Skeletal muscle satellite cell (primary cell): ENCODE data around the gene KIR2DL4.
"Not testable (repeated sequence)": the region's sequence is repeated elsewhere in the genome, so short reads cannot be mapped to it uniquely, and the experiment has no call there.

Experiments
- H3K27me3 ChIP-seq: 2 replicates; pipeline ENCODE4 v1.7.0; 2013; ENCODE audit warnings: low read length; ENCODE audit not compliant: control insufficient read depth, insufficient read depth
- H3K36me3 ChIP-seq: 2 replicates; pipeline ENCODE4 v1.7.0; 2013; ENCODE audit warnings: mild to moderate bottlenecking, control low read depth, low read length; ENCODE audit not compliant: insufficient read depth
- H3K4me1 ChIP-seq: 2 replicates; pipeline ENCODE4 v1.7.0; 2013; ENCODE audit warnings: low read length; ENCODE audit not compliant: control insufficient read depth, insufficient read depth
- H3K4me2 ChIP-seq: 2 replicates; pipeline ENCODE4 v1.7.0; 2013; ENCODE audit warnings: mild to moderate bottlenecking, low read length
- H3K4me3 ChIP-seq: 2 replicates; pipeline ENCODE4 v1.7.0; 2013; ENCODE audit warnings: low read length
- H3K9ac ChIP-seq: 2 replicates; pipeline ENCODE4 v1.7.0; 2013; ENCODE audit warnings: mild to moderate bottlenecking, low read depth, low read length, moderate library complexity
- H3K9me3 ChIP-seq: replicated peaks from 2 replicates; pipeline ENCODE4 v1.7.0; 2013; ENCODE audit warnings: mild to moderate bottlenecking, control low read depth, low read length

Gene KIR2DL4

DNA sequence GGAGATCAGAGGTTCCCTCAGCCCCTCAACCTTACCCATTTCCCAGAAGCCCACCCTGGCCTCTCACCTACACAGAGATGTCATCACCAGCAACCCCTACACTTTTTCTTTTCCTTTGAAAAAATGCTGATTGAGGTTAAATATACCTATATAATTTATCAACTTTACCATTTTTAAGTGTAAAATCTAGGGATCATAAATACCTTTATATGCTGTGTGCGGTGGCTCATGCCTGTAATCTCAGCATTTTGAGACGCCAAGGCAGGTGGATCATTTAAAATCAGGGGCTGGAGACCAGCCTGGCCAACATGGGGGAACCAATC, 3.1 kb downstream of the KIR2DL4 start:
- H3K4me1 ChIP-seq: no peaks in the 10 kb centered on the region
- no peaks in the 10 kb centered on the region for H3K27me3 ChIP-seq
- H3K36me3 ChIP-seq: no peaks in the 10 kb centered on the region
- H3K4me2 ChIP-seq: no peak overlapping the region
- no peak overlapping the region for H3K4me3 ChIP-seq
- peaks cover 4% of the 10 kb centered on the region for H3K9me3 ChIP-seq
- H3K9ac ChIP-seq: no peak overlapping the region

- H3K9ac ChIP-seq, H3K4me2 ChIP-seq, H3K27me3 ChIP-seq, H3K9me3 ChIP-seq, H3K36me3 ChIP-seq, H3K4me3 ChIP-seq, H3K4me1 ChIP-seq: not testable (repeated sequence)
These were observed 11.2 kb downstream of the KIR2DL4 start for GRCh38 chr19:54814571-54814970.

- H3K4me3 ChIP-seq: not testable (repeated sequence)
These were observed 12.8 kb downstream of the KIR2DL4 start, which contains the start of gene KIR3DL1 for GRCh38 chr19:54816251-54816650. Gene KIR3DL1, plus strand, starts transcription at chr19:54816468.

GRCh38 chr19:54817670-54818536, 14.5 kb downstream of the KIR2DL4 start:
- Histone ChIP-seq H3K9me3 (no peaks in the 10 kb centered on the region), H3K4me1 (no peaks in the 10 kb centered on the region), H3K9ac (no peak overlapping the region), H3K4me3 (no peak overlapping the region), H3K4me2 (no peak overlapping the region), H3K27me3 (no peaks in the 10 kb centered on the region), H3K36me3 (no peaks in the 10 kb centered on the region)

More at GRCh38 chr19:54816251-54816650, 12.8 kb downstream of the KIR2DL4 start, which contains the start of gene KIR3DL1:
- H3K27me3 ChIP-seq, H3K4me2 ChIP-seq, H3K4me1 ChIP-seq, H3K36me3 ChIP-seq, H3K9ac ChIP-seq, H3K9me3 ChIP-seq: not testable (repeated sequence)

DNA sequence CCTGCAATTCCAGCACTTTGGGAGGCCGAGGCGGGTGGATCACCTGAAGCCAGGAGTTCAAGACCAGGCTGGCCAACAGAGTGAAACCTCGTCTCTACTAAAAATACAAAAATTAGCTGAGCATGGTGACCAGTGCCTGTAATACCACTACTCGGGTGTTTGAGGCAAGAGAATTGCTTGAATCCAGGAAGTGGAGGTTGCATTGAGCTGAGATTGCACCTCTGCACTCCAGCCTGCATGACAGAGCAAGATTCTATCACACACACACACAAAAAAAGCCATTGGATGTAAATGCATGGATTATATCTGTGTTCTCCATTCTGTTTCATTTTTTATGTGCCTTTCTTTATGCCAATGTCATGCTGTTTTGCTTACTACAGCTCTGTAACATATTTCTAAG, 21.0 kb downstream of the KIR2DL4 start:
- H3K4me2 ChIP-seq, H3K4me1 ChIP-seq, H3K36me3 ChIP-seq, H3K9ac ChIP-seq, H3K4me3 ChIP-seq, H3K9me3 ChIP-seq, H3K27me3 ChIP-seq: not testable (repeated sequence)

GRCh38 chr19:54825326-54825725, 21.9 kb downstream of the KIR2DL4 start:
- not testable (repeated sequence) for H3K4me3 ChIP-seq, H3K36me3 ChIP-seq, H3K9me3 ChIP-seq, H3K4me1 ChIP-seq, H3K27me3 ChIP-seq, H3K4me2 ChIP-seq, H3K9ac ChIP-seq

- H3K4me2 ChIP-seq, H3K4me3 ChIP-seq, H3K27me3 ChIP-seq, H3K9ac ChIP-seq, H3K9me3 ChIP-seq, H3K4me1 ChIP-seq, H3K36me3 ChIP-seq: not testable (repeated sequence)
These were observed 24.7 kb downstream of the KIR2DL4 start for GRCh38 chr19:54828064-54828463.

DNA sequence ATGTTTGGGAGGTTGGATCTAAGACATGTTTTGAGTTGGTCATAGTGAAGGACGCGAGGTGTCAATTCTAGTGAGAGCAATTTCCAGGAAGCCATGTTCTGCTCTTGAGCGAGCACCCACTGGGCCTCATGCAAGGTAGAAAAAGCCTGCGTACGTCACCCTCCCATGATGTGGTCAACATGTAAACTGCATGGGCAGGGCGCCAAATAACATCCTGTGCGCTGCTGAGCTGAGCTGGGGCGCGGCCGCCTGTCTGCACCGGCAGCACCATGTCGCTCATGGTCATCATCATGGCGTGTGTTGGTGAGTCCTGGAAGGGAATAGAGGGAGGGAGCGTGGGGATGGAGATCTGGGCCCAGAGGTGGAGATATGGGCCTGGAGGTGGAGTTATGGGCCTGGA, 29.1 kb downstream of the KIR2DL4 start, which contains the start of gene KIR2DS4:
KIR2DS4 (plus strand) TSS at position 181 of the 400 bp plus-strand sequence.
- H3K27me3 ChIP-seq, H3K9me3 ChIP-seq, H3K4me3 ChIP-seq, H3K4me2 ChIP-seq, H3K36me3 ChIP-seq, H3K9ac ChIP-seq, H3K4me1 ChIP-seq: not testable (repeated sequence)

DNA sequence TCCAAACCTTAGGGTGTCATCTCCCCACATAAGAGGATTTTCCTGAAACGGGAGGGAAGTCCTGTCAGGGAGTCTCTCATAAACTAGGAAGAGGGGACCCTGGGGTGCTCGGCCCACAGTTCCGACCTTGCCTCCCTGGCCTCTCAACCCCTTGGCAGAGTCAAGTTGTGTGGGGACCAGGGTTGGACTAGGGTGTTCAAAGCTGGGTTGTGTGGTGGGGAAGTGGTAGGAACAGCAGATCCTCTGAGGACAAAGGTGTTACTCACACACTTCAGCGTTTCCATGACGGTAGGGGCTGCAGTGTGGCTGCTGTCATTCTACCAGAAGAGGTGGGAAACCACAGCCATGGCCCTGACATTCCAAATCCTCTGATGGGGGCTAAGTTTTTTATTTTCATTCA, 31.7 kb downstream of the KIR2DL4 start:
- not testable (repeated sequence) for H3K4me2 ChIP-seq, H3K9ac ChIP-seq, H3K36me3 ChIP-seq, H3K4me1 ChIP-seq, H3K9me3 ChIP-seq, H3K4me3 ChIP-seq, H3K27me3 ChIP-seq

DNA sequence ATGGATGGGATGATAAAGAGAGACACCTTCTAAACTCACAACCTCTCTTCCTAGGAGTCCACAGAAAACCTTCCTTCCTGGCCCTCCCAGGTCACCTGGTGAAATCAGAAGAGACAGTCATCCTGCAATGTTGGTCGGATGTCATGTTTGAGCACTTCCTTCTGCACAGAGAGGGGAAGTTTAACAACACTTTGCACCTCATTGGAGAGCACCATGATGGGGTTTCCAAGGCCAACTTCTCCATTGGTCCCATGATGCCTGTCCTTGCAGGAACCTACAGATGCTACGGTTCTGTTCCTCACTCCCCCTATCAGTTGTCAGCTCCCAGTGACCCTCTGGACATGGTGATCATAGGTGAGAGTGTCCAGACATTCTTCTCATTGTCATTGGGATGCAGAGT, 34.1 kb downstream of the KIR2DL4 start:
- not testable (repeated sequence) for H3K9ac ChIP-seq, H3K4me2 ChIP-seq, H3K9me3 ChIP-seq, H3K27me3 ChIP-seq, H3K4me3 ChIP-seq, H3K36me3 ChIP-seq, H3K4me1 ChIP-seq

DNA sequence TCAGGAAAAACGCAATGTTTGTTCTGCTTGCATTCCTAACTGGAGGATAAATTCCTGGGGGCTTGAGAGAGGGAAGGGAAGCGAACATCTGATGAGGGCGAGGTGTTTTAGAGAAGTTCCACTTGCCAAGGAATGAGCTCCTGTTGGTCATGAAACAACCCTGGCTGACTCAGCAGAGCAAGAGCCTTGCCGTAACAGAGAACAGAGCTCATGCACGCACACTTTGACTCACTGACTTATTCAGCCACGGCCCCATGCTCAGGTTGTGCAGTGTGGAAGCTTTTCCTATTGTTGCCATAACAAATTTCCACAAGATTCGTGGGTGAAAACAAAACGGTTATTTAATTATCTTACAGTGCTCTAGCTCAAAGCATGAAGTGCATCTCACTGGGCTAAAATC, 39.8 kb downstream of the KIR2DL4 start:
- not testable (repeated sequence) for H3K36me3 ChIP-seq, H3K9me3 ChIP-seq, H3K9ac ChIP-seq, H3K4me2 ChIP-seq, H3K4me3 ChIP-seq, H3K27me3 ChIP-seq, H3K4me1 ChIP-seq

DNA sequence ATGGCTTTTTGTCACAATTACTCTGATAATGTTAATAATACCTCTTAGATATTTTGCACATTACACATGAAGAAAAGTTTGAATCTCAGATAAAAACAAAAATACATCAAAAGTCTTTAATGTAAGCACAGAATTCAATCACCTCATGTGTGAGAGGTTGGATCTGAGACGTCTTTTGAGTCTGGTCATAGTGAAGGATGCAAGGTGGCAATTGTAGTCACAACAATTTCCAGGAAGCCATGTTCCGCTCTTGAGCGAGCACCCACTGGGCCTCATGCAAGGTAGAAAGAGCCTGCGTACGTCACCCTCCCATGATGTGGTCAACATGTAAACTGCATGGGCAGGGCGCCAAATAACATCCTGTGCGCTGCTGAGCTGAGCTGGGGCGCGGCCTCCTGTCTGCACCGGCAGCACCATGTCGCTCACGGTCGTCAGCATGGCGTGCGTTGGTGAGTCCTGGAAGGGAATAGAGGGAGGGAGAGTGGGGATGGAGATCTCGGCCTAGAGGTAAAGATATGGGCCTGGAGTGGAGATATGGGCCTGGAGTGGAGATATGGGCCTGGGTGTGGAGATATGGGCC, 46.7 kb downstream of the KIR2DL4 start, which contains the start of gene KIR3DL2:
KIR3DL2 (plus strand) TSS at position 383 of the 580 bp plus-strand sequence; CDS start at position 416, 33 bp downstream.
- not testable (repeated sequence) for H3K9me3 ChIP-seq, H3K4me1 ChIP-seq, H3K36me3 ChIP-seq, H3K4me2 ChIP-seq, H3K4me3 ChIP-seq, H3K9ac ChIP-seq, H3K27me3 ChIP-seq
